Gastroesophageal sphincter (tissue), 4 donors: ENCODE results near the gene ADRM1. TPM values are rescaled to one million over a fixed set of nuclear protein-coding genes. Genes with fewer than 3 reads are reported as not detected.

Experiments
- ATAC-seq: fragments of 150-250 bp; one replicate; pipeline ENCODE4 v1.9.1; 2016; ENCODE audit warnings: mild to moderate bottlenecking, moderate library complexity
- H3K27ac ChIP-seq, 4 donors: fragments of 200-600 bp; sonication (generic) in 3 of 4; 1 replicate in 3 of 4; 2 replicates in 1 of 4; pipeline ENCODE4 v1.5.1; 2016 to 2019
- H3K27me3 ChIP-seq: fragments of 200-600 bp; sonication (generic); one replicate; pipeline ENCODE4 v1.5.1; 2019
- H3K36me3 ChIP-seq, 2 donors: fragments of 200-600 bp; sonication (generic); one replicate each; pipeline ENCODE4 v1.5.1; 2019; ENCODE audit warnings: control low read depth in 1 of 2
- H3K4me1 ChIP-seq, 3 donors: fragments of 200-600 bp; sonication (generic); 1 replicate in 2 of 3; 2 replicates in 1 of 3; pipeline ENCODE4 v1.5.1; 2016 to 2019; ENCODE audit warnings: control low read depth in 2 of 3
- H3K4me3 ChIP-seq, 2 donors: fragments of 200-600 bp; sonication (generic); one replicate each; pipeline ENCODE4 v1.5.1; 2019; ENCODE audit warnings: mild to moderate bottlenecking in 1 of 2, moderate library complexity in 1 of 2
- H3K9me3 ChIP-seq, 3 donors: fragments of 200-600 bp; sonication (generic); one replicate each; pipeline ENCODE4 v1.5.1; 2017 to 2019; ENCODE audit warnings: control low read depth in 2 of 3
- CTCF ChIP-seq, 4 experiments: fragments of 200-600 bp in 2 of 4; fragments of 450-650 bp in 2 of 4; sonication (generic) in 1 of 4; IDR thresholded peaks; one replicate each; pipeline ENCODE4 v1.5.1; 2017 to 2019; ENCODE audit warnings: antibody characterized with exemption in 4 of 4, mild to moderate bottlenecking in 2 of 4, moderate library complexity in 2 of 4
- EP300 ChIP-seq: sonication (generic); formaldehyde crosslinking; IDR thresholded peaks from one replicate; pipeline ENCODE4 v1.6.1; 2017; ENCODE audit warnings: antibody characterized with exemption, mild to moderate bottlenecking
- POLR2A ChIP-seq, 2 donors: fragments of 450-650 bp; IDR thresholded peaks; one replicate each; pipeline ENCODE4 v1.6.1; 2017; ENCODE audit warnings: antibody characterized with exemption in 2 of 2, mild to moderate bottlenecking in 2 of 2, moderate library complexity in 1 of 2
- POLR2AphosphoS5 ChIP-seq: sonication (generic); formaldehyde crosslinking; IDR thresholded peaks from one replicate; pipeline ENCODE4 v1.6.1; 2017; ENCODE audit warnings: antibody characterized with exemption
- WGBS, 2 donors: methylation state at CpG; one replicate each; pipeline ENCODE4 v1.1.5; 2018; ENCODE audit warnings: low coverage in 1 of 2; 5-methylcytosine and 5-hydroxymethylcytosine counted together
- total RNA-seq, 4 donors: library from RNA; depleted of rRNA; stranded (reverse); fragments of >200 nt; gene quantifications; one replicate each; pipeline ENCODE4 v1.1.0, GENCODE V29; 2016

ADRM1 gene
- total RNA-seq, 4 donors from 2014 or later, result 131 to 182 (median 151) TPM

- TF ChIP-seq POLR2AphosphoS5 (no peak), POLR2A (IDR thresholded peaks at IDR 0.05) (no peak), CTCF (IDR thresholded peaks at IDR 0.05) (no peak), EP300 (no peak)
- 83% methylated on average over 2 of the region's 14 CpGs; no CpG with 5 or more reads in 1 of the 2 donors for WGBS, 2 donors
- ATAC-seq, result no peak
- no peaks in the 10 kb centered on the region for H3K9me3 ChIP-seq
- peaks cover 0 to 8% (median 0%) of the 10 kb centered on the region in 3 donors for H3K4me1 ChIP-seq
- H3K27ac ChIP-seq, result no peak overlapping the region
- H3K4me3 ChIP-seq, result no peak overlapping the region
- H3K36me3 ChIP-seq, result peaks cover 0 to 100% of the 10 kb centered on the region in 2 donors
- H3K27me3 ChIP-seq, result no peaks in the 10 kb centered on the region
These were observed 23.8 kb downstream of the ADRM1 start for GRCh38 chr20:62326559-62326958.

- Histone ChIP-seq H3K9me3 (no peaks in the 10 kb centered on the region), H3K4me1 (peaks cover 0 to 3% (median 0%) of the 10 kb centered on the region in 3 donors), H3K27ac (no peak overlapping the region), H3K27me3 (no peaks in the 10 kb centered on the region), H3K4me3 (no peak overlapping the region), H3K36me3 (peaks cover 0 to 100% of the 10 kb centered on the region in 2 donors)
- ATAC-seq, result no peak
- no CpG with 5 or more reads among the region's 30 CpGs for WGBS, 2 donors
- no peak for TF ChIP-seq POLR2AphosphoS5
These were observed 24.3 kb downstream of the ADRM1 start for GRCh38 chr20:62326959-62327725.

GRCh38 chr20:62327726-62328495 lies 25.1 kb downstream of the ADRM1 start:
- H3K27me3 ChIP-seq, result no peaks in the 10 kb centered on the region
- no peaks in the 10 kb centered on the region for H3K4me1 ChIP-seq
- 84% methylated on average over 6 of the region's 33 CpGs; no CpG with 5 or more reads in 1 of the 2 donors for WGBS, 2 donors
- no peak for ATAC-seq
- TF ChIP-seq EP300 (no peak), CTCF (IDR thresholded peaks at IDR 0.05) (no peak), POLR2AphosphoS5 (no peak), POLR2A (IDR thresholded peaks at IDR 0.05) (no peak)
- H3K36me3 ChIP-seq, result peaks cover 0 to 100% of the 10 kb centered on the region in 2 donors
- no peak overlapping the region for H3K4me3 ChIP-seq
- no peak overlapping the region for H3K27ac ChIP-seq
- no peaks in the 10 kb centered on the region for H3K9me3 ChIP-seq

- Histone ChIP-seq H3K36me3 (peaks cover 0 to 100% of the 10 kb centered on the region in 2 donors), H3K27ac (no peak overlapping the region), H3K4me1 (no peaks in the 10 kb centered on the region), H3K27me3 (no peaks in the 10 kb centered on the region), H3K4me3 (no peak overlapping the region), H3K9me3 (no peaks in the 10 kb centered on the region)
- no peak for TF ChIP-seq CTCF (IDR thresholded peaks at IDR 0.05)
- no peak for TF ChIP-seq POLR2A (IDR thresholded peaks at IDR 0.05)
- no peak for TF ChIP-seq POLR2AphosphoS5
- no peak for TF ChIP-seq EP300
- no CpG with 5 or more reads among the region's 26 CpGs for WGBS, 2 donors
- no peak for ATAC-seq
These were observed 26.0 kb downstream of the ADRM1 start for GRCh38 chr20:62328684-62329388.
